Measurements from ENCODE around the gene FAM210A.
"Not testable (repeated sequence)": the region's sequence is repeated elsewhere in the genome, so short reads cannot be mapped to it uniquely, and the experiment has no call there.

Gene FAM210A

DNA sequence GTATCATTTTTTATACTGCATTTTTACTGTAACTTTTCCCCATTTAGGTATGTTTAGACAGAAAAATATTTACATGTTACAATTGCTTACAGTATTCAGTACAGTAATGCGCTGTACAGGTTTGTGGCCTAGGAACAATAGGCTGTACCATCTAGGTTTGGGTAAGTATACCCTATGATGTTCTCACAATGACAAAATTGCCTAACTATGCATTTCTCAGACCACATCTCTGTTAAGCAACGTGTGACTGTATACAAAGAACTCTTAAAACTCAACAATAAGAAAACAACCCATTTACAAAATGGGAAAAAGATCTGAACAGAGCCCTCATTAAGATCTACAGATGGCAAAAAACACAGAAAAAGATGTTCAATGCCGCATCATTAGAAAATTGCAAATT, 29.4 kb downstream of the FAM210A start:
- no peak for DNase-seq

DNA sequence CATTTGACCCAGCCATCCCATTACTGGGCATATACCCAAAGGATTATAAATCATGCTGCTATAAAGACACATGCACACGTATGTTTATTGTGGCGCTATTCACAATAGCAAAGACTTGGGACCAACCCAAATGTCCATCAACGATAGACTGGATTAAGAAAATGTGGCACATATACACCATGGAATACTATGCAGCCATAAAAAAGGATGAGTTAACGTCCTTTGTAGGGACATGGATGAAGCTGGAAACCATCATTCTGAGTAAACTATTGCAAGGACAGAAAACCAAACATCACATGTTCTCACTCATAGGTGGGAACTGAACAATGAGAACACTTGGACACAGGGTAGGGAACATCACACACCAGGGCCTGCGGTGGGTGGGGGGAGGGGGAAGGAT, 31.0 kb downstream of the FAM210A start:
- not testable (repeated sequence) for DNase-seq

DNA sequence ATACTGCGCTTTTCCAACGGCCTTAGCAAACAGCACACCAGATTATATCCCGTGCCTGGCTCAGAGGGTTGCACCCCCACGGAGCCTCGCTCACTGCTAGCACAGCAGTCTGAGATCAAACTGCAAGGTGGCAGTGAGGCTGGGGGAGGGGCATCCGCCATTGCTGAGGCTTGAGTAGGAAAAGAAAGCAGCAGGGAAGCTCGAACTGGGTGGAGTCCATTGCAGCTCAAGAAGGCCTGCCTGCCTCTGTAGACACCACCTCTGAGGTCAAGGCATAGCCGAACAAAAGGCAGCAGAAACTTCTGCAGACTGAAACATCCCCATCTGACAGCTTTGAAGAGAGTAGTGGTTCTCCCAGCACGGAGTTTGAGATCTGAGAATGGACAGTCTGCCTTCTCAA, 36.3 kb downstream of the FAM210A start:
- DNase-seq = not testable (repeated sequence)

DNA sequence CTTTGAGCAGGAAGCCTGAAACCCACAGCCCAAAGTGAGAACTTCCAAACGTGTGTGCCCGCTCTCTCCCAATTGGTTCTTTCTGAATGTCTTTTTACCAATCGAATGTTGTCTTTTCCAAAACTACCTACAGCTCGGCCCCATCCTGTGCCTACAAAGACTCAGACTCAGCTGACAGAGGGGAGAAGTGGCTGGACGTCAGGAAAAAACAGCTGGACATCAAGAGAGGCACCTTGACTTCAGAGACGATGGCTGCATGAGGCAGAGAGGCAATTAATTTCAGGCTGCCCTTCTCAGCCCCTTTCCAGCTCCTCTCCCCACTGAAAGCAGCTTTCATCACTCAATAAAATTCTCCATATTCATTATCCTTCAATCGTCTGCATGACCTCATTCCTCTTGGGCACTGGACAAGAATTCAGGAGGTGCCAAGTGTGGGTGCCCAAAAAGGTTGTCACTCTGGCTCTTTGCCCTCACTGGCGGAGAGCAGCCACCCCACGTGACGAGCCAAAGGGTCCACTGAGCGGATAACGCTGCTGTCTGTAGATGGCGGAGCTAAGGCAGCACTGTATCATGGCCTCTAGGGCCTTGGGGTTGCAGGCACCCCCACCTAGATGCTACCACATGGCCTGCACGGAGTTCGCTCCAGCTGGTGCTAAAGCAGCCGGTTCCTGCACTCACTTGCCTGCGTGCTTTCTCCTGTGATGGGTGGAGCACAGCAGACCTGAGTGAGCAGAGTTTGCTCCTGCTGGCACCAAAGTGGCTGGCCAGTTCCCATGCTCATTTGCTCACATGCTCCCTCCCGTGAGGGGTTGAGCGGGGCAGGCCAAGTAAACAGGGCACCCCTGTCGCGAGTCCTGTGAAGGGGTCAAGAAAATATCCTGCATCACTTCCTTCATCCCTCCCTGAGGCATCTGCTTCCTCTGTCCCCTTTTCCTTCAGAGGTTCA, 37.9 kb downstream of the FAM210A start:
- no peak for DNase-seq

DNA sequence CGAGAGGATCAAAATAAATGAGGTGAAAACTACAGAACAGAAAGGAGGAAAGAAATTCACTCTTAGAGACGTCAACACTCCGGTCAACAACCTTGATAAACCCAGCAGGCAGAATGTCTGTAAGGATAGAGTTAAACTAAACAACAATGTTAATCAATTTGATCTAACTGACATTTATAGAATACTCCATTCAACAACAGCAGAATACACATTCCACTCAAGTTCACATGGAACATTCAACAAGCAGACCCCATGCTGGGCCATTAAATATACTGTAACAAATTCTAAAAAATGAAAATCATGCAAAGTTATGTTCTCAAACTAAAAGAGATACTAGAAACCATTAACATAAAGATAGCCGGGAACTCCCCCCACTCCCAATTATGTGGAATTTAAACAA, 41.8 kb downstream of the FAM210A start:
- DNase-seq = no peak

DNA sequence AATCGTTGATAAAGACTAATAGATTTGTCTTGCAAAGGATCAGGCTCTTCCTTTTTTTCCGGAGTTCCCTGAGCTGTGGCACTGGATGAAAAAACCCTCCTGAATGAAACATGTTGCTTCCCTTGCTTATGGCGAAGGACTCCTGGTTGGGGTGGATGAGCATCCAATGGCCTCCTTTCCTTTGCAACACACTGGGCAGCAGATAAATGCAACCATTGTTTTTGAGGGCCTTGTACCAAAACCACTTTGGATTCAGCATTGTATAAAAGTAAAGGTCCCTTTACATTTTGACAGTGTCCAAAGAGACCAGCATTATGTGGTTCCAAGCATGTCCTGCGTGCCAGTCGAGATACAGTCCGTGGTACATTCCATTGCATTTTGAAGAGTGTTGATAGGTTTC, 44.7 kb downstream of the FAM210A start:
- DNase-seq = no peak

DNA sequence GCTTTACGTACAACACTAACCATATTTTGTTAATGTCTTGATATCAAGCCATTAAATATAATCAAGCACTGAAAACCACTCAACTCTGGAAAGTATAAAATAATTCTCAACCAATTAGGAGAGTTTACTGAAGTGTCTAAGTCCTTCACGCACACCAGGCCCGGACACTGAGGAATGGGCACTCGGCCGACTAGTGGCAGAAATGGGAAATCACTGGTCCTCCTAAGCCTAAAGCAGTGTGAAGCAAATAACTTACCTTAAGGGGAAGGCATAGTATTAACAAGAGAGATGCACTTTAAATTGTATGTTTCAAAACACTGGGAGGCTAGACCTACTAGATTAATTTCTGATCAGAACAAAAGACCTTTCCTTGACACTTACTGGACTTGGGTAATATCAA, 45.7 kb downstream of the FAM210A start:
- DNase-seq = no peak

DNA sequence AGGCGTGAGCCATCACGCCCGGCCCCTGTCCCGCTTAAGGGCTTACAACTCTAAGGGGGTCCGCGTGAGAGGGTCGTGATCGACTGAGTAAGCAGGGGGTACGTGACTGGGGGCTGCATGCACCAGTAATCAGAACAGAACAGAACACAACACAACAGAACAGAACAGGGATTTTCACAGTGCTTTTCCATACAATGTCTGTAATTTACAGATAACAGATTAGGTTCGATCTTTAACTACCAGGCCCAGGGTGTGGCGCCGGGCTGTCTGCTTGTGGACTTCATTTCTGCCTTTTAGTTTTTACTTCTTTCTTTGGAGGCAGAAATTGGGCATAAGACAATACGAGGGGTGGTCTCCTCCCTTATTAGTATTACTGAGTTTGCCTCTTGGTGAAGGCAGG, 49.0 kb downstream of the FAM210A start:
- not testable (repeated sequence) for DNase-seq

DNA sequence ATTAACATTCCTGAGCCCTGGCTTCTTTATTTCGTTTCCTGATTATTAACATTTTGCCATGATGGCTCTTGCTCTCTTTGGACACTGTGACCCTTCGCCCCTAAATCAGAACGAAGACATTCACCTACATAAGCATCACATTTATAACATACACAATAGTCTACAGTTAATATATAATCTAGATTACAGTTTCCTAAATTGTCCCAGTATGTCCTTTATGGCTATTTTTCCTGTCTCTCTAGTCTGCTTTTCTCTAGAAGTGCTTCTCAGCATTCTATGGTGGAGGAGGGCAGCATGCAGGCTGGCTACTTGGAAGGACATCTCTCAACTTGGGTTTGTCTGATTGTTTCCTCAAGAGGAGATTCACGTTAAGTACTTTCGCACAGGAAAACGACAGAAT, 49.9 kb downstream of the FAM210A start:
- no peak for DNase-seq

DNA sequence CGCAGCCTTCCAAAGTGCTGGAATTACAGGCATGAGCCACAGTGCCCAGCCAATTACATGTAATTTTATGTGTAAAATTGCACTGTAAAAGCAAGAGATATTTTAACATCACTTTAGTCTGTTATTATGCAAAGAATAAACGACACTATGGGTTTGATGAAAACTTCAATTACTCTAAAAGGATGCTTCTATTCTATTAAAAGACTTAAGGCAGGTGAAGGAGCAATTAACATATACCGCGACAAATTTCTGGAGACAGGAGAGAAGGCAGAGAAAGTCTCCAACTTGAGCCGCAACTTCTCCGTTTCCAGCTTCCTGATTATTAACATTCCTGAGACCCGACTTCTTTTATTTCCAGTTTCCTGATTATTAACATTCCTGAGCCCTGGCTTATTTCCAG, 53.7 kb downstream of the FAM210A start:
- DNase-seq = no peak

DNA sequence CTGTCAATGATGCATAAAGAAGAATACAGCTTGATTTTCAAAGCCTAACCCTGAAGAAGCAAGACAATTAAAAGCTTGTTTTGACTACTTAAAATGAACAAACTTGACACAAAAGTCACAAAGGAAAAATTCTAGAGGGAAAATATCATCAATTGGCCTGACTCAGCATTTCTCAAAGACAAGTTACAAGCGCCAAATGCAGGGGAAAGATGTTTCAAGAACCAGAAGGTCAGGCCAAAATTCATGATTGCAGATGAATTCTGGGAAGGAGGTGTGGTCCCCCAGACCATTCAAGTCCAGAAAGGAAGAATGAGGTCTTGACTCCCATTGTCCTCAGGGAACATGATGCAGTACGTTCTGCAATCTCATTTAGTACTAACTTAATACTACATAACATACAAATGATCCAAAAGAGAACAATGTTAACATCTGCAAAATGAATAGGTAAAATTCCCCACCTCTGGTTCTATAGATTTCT, 64.5 kb downstream of the FAM210A start:
- DNase-seq = no peak

DNA sequence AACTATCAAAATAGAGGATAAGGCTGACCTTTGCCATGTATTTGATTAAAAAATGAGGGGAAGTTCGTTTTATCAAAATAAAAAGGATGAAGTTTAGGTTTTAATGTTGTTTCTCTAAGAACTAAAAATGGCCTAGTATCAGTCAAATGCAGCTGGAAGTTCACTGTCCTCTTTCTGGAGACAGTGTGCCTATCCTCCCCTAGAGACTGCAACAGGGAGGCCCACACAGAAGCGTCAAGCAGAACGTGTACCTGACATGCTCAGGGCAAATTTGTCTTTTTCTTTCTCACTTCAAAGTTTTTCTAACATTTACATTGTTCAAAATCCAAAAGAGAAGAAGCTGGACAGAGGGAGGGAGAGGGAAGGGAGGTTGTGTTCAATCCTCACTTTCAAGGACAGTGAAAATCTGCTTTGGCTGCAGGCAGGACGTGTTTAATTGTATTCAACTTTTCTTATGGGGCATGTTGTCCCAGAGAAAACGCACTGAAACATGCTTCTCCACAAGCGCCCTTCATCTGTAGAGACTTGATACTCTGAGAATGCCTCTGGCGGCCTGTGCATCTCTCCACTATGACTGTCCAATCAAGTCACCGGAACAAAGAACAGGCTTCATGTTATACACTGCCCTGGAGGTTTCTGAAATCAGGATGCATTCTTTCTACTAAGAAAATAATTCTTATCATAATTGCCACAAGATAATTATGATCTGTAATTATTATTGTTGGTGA, 65.1 kb downstream of the FAM210A start:
- DNase-seq = no peak

DNA sequence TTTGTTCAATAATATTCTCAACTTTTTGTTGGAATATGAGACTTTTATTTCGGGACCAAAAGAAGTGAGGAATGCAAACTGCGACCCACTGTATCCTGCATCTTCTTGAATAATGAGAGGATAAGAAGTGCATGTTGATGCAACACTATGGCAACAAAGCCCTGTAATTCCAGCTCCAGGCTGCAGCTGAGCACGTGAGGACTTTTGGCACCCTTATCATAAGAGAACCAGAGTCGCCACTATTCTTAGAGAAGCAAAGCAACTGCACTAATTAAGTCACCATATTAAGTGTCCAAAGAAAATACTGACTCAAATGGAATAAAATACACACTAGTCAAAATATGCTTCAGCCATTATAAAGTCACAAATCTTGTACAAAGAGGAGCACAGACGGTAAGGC, 65.8 kb downstream of the FAM210A start:
- no peak for DNase-seq

DNA sequence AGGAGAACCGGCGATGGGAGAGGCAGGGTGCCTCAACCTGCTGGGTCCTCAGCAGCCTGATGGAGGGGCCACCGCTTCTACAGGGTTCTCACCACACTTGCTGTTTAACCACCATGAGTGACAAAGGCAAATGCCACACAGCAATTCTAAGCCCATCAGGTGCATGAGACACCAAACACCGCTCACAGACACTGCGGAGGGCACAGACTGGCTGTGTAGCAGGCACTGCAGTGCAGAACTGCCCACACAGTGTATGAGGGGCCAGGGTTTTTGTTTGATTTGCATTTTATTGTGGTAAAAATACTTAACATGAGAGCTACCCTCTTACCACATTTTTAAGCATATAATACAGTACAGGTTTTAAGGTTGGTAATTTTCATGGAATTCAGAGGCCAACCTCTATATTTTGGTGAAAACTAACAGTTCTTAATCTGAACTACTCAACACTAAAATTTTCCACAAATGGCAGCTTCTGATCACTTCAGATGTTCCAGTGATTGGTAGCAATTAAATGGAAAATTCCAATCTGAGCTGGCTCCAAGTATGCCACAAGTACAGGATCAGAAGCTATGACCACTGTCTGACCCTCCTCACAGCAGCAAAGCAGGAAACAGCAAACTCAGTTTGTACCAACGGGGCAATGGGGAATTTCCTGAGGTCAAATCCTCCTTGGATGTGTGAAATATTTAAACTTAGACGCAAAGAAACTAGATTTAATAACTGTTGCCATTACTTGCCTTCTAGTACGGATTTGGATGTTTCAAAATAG, 67.7 kb downstream of the FAM210A start:
- no peak for DNase-seq

DNA sequence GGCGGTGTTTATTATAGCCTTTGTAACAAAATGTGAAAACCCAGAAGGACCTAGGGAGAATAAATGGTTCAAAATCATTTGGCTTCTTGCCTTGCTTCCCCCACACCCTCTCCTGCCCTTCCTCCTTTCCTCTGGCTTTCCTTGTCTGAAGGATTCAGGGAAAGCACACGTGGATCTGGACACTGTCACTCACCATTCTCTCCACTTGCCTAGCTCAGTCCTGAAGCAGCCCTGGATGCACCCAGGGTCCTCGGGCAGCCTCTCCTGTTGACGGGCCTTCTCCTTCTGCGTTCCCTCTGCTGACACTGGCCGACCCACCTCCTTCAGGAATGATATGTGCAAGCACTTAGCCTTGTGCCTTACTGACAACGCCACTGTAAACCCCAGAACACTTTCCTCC, 68.4 kb downstream of the FAM210A start:
- DNase-seq = no peak

DNA sequence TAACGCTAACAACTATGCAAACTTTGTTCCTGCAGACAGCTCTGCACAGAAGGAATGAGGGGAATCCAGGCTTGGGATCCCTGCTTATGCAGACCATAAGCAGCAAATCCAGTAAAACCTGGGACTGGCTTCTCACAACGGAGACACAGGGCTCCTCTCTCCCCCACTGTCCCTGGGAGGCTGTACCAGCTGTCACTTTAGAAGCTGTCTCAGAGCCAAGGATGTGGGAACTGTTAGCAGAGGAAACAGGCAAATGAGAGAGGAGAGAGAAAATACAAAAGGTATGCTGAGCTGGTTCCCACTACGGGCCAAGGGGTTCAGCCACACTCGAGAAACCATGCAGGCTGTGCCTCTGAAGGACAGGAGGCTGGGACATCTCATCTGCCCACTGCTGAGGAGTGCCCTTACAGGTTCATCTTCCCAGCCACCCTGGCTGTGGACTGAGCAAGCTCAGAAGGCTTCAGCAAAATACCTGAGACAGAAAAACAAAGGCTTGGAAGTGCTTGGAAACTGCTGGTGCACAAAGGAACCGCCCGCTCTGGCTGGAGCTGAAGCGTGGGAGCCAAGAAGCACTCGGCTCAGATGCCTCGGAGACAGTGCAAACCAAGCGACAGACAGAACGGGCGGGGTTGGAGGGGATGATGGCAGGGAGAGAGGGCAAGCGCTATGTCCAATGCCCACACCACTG, 72.5 kb downstream of the FAM210A start:
- no peak for DNase-seq

DNA sequence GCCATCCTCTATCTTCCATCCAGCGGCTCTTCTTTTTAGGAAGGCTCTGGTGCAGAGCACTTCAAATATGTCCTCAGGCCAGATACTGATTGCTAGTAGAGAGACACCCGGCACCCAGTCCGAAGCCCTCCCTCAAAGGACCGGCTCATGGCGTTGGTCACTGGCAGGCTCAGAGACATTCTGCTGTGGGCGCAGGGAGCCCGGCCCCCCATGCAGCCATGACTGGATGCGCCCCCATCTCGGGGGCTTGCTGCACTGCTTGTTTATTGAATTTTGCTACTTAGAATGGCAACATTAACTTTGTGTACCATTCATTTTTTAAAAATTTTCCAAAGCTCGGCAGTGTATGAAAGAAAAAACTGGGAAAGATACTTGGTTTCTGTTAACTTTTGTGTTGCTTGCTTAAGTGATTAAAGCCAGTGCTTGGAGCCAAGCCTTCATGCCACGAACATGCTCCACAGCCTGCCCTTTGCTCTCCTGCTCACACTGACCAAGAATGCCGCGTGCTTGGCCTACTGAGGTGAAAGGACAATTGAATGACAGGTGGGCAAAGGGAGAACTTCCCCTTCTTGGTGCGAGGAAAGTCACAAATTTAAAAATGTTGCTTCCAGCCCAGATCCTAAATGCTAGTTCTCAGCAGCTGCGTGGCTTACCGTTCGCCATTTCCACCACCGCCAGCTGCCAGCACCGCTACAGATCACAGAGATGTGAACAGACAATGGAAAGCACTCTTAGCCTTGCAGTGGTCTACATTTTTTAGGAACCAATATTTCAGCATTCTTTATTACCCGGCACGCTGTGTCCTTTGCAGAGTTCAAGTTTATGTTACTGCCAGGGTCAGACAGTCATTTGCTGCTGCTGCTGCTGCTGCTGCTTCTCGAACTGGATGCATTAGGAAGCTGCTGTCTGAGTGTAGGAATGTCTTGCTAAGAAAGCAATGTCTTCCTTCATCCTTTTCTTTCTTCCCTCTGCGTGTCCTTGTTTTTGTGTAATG, 76.7 kb downstream of the FAM210A start:
- no peak for DNase-seq

DNA sequence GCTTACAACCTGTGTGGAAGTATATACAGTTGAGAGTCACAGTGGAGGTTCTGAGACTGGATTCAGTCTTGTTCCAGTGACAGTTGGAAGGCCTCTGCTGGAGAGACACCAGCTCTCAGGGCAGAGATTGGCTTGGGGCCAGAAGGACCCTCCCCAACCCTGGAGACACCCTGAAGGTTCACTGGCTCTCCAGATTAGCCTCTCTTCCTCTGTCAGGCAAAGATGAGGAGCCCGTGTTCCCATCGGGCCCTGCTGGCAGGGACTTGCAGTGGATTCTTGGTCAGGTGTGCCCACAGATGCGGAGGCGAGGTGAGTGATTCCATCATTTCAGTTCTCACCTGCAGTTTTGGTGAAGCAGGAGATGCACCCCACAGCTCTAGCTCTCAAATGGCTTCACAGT, 78.6 kb downstream of the FAM210A start:
- no peak for DNase-seq

DNA sequence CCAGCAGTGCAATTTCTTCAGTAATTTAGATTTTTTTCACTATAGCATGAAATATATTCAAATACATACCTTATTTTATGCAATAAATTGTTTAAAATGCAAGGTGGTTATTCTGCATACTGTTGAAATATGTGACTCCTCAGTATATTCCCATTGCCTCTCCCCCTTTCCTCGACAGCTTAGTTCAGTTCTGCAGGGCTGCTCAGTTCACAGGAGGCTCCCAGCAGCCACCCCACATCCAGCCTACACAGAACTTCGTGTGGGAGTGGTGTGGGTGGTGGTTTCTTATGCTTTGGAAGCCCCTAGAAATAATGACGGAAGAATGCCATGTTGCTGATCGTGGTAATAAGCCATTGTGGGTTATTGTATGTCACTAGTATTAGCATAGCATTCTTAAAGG, 79.7 kb downstream of the FAM210A start:
- DNase-seq = no peak

DNA sequence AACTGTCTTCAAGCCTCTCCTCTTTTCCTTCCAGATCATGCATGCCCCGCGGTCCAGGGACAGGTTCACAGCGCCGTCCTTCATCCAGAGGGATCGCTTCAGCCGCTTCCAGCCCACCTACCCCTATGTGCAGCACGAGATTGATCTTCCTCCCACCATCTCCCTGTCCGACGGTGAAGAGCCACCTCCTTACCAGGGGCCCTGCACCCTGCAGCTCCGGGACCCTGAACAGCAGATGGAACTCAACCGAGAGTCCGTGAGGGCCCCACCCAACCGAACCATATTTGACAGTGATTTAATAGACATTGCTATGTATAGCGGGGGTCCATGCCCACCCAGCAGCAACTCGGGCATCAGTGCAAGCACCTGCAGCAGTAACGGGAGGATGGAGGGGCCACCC, 81.3 kb downstream of the FAM210A start:
- no peak for DNase-seq

DNA sequence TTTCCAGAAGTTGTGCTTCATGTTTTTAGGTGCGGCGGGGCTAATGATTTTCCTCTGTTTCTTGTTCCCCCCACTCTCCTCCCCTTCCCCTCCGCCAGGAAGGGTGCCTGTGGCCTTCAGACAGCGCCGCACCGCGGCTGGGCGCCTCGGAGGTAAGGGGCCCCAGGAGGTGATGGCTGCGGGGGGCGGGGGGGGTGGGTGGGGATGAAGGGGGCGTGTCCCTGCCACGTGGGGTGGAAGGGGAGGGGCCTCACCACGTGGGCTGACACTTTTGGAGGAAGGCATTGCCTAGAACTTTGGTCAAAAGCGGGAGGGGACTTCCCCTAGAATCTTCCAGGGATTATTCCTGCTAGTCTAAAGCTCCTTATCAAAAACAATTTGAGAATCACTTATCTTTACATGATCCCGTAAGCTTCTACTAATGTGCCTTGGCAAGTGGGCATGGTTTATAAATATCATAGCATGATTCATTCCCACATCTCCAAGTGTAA, 83.1 kb downstream of the FAM210A start:
- DNase-seq = no peak
